GM19397 (cell line): ENCODE measurements around the gene MLYCD.

ENCODE experiments used
- ATAC-seq: cut with Tn5 transposase; IDR thresholded peaks from one replicate; pipeline ENCODE4 v1.9.1; 2021; ENCODE audit warnings: mild to moderate bottlenecking, moderate library complexity; ENCODE audit not compliant: unreplicated experiment

The MLYCD gene

DNA sequence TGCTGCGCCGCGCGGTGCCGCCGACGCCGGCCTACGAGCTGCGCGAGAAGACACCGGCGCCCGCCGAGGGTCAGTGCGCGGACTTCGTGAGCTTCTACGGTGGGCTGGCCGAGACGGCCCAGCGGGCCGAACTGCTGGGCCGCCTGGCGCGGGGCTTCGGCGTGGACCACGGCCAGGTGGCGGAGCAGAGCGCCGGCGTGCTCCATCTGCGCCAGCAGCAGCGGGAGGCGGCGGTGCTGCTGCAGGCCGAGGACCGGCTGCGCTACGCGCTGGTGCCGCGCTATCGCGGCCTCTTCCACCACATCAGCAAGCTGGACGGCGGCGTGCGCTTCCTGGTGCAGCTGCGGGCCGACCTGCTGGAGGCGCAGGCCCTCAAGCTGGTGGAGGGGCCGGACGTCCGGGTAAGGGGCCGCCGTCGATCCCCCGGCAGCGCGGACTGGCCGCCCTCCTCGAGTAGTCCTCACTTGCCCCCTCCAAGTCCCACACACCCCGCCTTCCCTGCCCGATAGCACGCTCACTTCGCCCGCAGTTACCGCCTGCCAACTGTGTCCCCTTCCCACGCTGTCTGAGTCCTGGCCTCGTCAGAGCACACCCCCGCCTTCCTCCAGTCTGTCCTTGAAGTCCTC lies 470 bp downstream of the MLYCD start:
- ATAC-seq = peak; percentile 44

DNA sequence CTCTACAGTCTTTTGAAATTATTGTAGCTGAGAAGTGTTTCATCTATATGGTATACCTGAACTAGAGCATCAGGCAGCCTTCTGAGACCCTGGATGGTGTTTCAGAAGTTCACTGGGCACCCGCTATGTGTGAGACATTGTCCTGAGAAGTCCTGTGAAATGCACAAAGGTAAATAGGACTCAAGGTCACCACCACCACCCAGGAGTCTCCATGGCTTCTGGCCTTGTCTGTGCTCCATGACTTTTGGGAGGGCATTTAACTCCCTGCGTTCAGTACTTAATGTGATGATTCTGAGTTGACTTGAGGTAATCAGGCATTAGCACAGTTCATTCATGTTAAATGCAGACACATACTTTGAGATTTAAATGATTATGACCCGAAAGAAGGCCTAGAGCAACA lies 1.1 kb downstream of the MLYCD start:
- ATAC-seq = no peak

DNA sequence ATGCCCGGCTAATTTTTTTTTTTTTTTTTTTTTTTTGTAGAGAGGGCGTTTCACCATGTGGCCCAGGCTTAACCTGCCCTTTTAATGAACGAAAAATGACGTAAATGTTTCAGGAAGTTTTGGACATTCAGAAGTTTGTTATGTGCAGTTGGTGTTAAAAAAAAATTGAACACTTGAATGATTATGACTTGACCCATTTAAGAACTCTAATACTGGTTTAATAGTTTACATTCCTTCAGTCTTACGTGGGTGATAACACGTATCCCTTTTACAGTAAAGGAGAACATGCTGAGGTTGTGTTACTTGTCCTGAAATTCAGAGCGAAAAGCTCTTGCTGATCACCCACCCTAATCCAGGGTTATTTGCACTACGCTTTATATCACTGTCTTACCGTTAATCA lies 1.7 kb downstream of the MLYCD start:
- ATAC-seq = no peak

DNA sequence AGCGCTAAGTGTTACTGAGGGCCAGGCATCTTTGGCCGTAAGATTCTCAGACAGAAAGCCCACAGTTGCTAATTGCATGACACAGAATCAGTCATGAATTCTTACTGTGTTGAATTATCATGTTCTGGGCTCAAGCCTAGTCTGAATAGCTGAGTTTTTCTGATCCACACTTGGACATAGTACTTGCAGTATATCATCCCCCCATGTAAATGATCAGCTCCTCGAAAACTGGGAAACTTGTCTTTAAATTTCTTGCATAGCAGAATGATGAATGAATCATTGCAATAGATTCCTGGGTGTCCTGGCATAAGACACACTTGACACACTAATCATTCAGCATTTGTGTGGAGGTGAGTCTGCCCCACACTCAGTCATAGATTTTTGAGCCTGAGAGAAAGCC lies 2.2 kb downstream of the MLYCD start:
- no peak for ATAC-seq

DNA sequence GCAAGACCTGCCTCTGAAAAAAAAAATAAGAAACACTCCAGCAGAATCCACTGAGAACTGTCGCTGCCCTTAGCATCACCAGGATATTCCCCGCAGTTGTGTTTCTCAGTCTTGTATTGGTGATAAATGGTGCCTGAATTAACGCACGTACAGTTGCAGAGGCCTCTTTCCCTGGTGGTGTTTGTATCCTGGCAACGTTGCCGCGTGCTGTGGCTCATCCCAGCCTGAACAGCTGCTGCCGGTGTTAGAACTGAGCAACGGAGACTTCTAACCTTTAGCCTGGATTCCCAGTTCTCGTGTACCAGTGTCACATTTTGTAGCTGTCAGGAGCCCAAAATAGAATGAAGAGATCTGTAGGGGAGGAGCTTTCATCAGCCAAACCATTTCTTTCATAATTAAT lies 4.8 kb downstream of the MLYCD start:
- ATAC-seq = no peak

DNA sequence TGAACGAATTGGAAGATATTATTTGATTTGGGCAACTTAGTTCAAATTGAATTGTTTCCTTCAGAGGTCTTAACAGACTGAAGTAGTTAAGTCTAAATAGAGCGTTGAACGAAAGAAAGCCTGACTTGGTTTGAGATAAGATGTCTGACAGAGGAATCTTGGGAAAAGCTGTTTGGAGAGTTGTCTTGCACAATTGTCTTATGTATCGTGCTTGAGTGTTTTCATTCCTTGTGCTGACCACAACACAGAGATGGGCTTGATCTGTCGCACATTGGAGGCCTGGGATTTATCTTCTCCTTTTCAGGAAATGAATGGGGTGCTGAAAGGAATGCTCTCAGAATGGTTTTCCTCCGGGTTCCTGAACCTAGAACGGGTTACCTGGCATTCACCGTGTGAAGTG lies 7.8 kb downstream of the MLYCD start:
- ATAC-seq = no peak

DNA sequence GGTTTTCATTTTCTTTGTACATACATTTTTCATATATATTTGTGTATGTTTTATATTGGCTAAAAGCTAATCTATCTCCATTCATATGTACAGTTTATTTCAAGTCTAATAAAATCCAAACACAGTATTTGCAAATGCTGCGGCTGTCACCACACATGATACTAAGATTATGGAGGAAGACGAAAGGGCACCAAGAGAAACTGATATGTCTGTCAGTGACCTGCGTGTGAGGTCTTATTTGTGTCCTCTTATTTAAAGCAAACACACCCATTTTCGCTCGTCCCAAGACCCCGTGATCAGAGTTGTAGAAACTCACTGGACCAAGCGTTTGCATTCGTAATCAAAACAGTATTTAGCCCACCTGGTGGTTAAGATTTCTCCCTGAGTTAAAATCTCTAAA lies 8.2 kb downstream of the MLYCD start:
- no peak for ATAC-seq

DNA sequence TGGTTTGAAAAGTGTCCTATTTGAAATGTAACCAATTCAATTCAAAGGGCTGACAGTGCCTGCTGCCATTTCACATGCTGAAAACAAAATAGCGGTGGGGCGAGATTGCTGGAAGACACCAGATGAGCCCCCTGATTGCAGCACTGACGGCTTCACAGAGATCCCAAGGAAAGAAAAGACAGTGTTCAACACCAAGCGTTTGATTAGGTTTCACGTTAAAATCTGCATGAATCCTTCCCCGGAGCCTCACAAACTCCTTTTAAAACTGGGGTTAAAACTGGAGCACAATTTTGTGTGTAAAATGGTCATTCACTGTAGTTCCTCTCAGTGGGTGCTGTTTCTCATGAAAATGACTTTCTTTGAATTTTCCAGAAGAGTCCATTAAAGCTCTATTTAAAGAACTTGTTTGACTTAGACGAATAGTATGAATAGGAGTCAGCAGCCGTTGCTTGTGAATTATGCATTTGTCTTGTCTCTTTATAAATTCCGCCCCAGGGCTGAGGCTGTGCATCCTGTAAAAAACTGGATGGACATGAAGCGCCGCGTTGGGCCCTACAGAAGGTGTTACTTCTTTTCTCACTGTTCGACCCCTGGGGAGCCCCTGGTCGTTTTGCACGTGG lies 8.8 kb downstream of the MLYCD start:
- ATAC-seq = no peak

DNA sequence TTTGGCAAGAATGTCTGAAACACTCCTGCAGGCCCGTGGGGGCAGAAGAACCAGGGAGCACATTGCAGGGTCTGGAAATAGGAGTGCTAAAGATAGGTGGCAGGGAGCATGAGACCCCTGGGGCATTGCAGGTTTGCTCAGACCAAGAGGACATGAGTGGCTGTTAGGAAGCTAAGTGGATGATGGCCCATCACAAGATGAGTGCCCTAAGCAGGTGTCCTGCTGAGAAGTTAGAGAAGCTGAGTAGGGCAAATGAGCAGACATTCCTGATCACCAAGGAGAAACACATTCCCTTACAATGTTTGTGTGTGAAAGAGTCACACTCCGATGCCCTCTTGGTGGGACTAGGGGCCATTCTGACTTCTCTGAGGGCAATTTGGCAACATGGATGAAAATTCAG lies 9.9 kb downstream of the MLYCD start:
- ATAC-seq = no peak

DNA sequence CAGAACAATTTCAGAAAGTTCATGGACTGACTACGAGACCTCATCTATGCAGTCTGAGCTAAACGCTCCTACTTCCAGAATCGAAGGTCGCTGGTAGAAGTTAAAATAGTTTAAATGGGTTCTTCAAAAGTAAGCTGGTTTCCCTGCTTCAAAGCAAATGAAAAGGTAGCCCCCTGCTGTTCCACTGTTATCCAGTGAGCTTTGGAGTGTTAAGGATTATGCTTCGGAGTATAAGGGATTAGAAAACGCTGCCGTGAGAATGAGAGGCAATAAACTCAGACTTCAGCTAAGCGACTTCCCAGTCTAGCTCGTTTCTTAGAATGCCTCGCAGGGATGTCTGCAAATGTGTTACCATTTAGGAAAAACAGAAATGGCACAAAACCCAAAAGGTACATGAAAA lies 12.4 kb downstream of the MLYCD start:
- ATAC-seq = no peak

DNA sequence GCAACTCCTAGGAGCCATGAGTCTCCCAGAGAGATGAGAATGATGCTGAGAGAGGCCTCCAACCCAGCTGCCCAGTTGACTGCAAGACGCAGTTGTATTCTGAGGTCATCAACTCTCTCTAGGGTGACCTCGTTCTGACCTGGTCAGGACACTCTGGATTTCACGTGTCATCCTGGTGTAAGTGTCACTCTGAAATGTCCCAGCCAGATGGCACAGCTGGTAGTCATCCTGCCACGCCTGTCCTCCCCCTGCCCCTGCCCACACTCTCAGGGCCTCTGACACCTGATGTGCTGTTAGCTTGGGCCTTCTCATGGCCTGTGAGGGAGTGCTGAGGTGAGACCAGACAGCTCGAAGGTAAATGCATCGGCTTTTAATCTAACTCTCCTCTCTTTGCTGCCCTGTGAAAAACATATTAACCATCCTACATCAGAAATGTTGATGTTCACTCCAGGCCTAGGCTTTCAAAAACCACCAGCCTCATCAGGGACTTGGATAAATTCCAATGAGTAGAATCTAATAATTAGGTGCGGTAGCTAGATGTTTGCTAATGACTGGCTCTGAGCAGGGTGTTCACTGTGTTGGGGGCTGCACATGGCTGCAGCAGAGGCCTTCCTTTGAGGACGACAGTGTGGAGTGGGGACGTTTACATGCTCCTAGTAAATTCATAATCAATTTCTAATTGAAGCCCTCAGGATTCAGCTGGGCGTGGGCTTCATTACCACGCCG lies 13.8 kb downstream of the MLYCD start:
- no peak for ATAC-seq

DNA sequence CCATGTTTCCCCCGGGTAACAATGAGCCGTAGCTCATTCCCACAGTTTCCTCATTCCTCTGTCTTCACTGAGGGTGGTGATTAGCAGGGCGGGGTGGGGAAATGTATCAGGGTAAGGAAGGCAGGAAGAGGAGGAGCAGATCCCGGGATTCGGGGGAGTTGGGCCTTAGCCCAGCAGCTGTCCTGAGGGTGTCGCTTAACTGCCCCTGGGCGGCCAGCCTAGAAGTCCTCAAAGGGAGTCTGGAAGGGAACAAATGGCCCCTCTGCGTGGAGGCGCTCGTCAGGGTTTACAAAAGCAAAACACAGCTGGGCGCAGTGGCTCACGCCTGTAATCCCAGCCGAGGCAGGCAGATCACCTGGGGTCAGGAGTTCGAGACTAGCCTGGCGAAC lies 14.3 kb downstream of the MLYCD start:
- no peak for ATAC-seq

DNA sequence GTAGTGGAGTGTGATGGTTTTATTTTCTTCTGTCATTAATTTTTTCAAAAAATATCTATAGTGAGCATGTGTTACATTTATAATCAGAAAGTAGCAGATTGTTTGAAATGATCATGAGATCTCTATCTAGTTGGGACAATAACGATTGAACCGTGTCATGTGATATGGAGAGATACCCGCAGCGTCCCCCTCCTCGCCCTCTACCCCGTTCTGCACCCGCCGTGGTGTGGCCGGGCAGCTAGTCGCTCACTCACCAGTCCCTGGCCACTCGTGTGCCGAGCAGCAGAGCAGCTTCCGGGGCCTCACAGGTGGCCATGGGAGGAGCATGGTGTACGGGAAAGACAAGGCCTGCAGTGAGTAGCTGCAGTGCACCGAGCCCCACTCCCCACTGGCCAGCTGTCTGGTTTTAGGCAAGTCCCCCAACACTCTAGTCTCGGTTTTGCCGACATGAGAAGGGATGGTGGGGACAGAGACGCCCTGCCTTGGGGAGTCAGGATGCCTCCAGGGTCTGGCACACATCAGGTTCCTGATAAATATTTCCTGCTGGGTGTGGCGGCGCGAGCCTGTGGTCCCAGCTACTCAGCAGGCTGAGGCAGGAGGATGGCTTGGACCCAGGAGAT lies 15.3 kb downstream of the MLYCD start:
- no peak for ATAC-seq

DNA sequence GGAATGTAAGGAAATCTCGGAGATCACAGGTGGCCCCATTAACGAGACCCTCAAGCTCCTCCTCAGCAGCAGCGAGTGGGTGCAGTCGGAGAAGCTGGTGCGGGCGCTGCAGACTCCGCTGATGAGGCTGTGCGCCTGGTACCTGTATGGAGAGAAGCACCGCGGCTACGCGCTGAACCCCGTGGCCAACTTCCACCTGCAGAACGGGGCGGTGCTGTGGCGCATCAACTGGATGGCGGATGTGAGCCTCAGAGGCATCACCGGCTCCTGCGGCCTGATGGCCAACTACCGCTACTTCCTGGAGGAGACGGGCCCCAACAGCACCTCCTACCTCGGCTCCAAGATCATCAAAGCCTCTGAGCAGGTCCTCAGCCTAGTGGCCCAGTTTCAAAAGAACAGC lies 16.2 kb downstream of the MLYCD start:
- no peak for ATAC-seq

DNA sequence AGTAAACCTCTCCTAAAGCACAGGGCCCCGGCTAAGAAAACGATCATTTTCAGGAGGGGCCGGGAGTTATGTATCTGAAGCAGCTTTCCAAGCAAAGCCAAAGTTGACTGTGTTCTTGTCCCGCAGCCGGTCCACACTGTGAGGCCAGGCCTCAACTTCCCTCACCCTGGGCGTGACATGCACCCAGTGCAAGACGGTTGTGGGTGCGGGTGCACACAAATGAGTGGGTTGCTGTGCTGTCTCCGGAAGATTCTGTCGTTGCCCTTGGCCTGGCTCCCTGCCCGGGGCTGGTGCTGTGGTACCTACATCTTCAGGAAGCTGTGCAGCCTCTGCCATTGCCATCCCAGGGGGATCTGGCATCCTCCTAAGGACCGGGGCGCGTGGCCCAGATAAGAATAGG lies 16.6 kb downstream of the MLYCD start:
- no peak for ATAC-seq

DNA sequence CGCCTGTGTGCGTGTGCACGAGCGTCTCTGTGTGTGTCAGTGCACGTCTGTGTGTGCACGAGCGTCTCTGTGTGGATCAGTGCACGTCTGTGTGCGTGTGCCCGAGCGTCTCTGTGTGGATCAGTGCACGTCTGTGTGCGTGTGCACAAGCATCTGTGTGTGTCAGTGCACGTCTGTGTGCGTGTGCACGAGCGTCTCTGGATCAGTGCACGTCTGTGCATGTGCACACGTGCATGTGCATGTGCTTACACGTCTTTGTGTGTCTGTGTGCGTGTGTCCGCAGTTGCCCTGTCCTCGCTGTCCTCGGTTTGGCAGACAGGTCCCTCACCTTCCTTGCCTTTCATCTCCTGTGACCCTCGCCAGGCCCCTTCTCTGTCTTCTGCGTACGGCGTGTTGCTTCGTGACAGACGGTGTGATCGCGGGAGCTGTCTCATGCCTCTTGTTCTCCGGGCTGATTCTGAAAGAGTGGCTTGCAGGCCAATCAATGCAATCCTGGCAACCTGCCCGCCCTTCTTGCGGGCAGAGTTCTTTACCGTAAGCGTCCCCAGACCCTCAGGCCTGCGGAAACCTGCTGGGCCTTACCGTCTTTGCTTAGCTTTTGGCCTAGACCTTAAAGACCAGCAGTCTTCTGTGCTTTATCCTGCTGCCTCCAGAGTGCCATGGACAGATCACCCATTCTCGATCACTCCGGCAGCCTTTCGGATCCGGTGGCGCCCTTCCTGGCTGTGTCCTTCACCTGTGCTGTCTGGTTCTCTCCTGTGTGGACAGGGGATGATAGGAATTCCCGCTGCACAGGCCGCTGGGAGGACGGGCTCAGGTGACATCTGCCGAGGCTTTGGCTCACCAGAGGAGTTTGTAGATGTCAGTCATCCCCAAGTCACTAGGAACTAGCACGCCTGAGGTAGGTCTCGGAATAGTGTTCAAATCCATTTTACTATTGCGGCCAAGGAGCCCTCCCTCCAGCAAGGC lies 18.5 kb downstream of the MLYCD start:
- ATAC-seq = no peak

DNA sequence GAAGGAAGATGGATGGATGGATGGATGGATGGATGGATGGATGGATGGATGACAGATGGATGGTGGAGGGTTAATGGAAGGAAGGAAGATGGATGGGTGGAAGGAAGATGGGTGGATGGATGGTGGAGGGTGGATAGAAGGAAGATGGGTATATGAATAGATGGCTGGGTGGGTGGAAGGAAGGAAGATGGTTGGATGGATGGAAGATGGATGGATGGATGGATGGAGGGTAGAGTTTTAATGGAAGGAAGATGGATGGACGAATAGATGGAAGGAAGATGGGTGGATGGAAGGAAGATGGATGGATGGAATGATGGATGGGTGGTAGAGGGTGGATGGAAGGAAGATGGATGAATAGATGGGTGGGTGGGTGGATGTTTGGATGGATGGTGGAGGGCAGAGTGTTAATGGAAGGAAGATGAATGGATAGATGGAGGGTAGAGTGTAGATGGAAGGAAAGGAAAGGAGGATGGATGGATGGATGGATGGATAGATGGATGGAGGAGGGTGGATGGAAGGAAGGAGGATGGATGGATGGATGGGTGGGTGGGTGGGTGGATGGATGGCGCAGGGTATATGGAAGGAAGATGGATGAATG lies 22.1 kb downstream of the MLYCD start:
- ATAC-seq = no peak

DNA sequence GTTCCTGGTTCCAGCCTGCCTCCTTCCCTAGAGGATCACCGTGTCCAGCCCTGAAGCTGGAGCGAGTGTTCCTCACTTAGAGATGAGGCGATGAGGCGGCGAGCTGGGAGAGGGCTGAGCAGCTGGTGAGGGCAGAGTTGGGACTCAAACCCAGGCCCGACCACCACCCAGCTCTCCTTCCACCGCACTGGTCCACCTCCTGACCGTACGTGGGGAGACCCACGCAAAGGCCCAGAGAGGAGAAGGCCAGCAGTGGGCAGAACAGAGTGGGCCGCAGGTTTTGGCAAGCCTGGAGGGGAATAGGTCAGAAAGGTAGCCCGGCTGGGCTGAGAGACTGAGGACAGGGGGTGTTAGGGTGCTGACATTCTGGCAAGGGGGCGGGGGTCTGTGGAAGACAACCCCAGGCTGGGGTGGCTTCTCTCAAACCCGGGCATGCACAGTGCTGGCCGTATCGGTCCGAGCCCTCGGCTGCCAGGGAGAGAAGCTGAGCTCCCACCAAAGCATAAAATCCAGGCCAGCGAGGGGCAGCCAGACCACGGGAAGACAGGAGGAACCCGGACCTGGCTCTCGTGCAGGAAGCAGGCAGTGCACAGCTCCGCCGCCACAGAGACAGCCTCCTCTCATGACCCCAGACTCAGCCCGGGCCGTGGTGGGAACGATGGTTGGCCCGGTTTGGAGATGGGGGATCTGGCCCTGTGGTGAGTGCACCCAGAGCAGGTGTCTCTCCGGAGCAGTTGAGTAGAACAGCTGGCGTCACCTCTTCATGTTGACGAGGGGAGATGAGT lies 24.9 kb downstream of the MLYCD start:
- ATAC-seq = no peak

DNA sequence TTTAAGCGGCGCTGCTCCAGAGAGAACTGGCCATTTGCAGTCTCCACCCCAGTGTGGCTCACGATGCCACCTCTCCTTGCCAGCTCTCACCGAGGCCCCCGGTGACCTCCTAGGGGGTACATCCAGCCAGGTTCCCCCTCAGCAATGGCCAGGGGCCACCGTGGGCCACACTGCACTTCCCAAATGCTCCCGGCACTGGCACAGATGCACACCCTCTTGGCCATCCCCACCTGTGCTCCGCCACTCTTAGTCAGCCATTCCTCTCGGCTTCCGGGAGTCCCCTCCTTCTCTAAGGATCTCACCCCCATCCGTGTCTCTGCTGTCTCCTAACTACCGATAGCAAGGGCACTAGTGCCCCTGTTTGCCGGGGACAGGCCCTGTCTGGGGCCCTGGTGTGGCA lies 25.8 kb downstream of the MLYCD start:
- no peak for ATAC-seq
